Cerebellar cortex (tissue), 1 donor: ENCODE data around the gene TBX2.
"Not testable (repeated sequence)": the region's sequence is repeated elsewhere in the genome, so short reads cannot be mapped to it uniquely, and the experiment has no call there.

ENCODE experiments used
- DNase-seq: peaks from one replicate; pipeline ENCODE4 v3.0.0-alpha.2; 2015; ENCODE audit warnings: low spot score

The TBX2 gene

GRCh38 chr17:61431594-61432311 is 32.1 kb downstream of the TBX2 start:
- DNase-seq, result no peak

- DNase-seq, result no peak
These were observed 36.6 kb downstream of the TBX2 start for GRCh38 chr17:61436273-61436672.

GRCh38 chr17:61436995-61437704 is 37.5 kb downstream of the TBX2 start:
- no peak for DNase-seq

- DNase-seq, result no peak
These were observed 41.1 kb downstream of the TBX2 start for GRCh38 chr17:61440697-61441096.

- DNase-seq, result not testable (repeated sequence)
These were observed 41.9 kb downstream of the TBX2 start for GRCh38 chr17:61441507-61441906.

GRCh38 chr17:61442136-61442775 is 42.6 kb downstream of the TBX2 start:
- DNase-seq, result no peak

GRCh38 chr17:61442878-61443474 is 43.3 kb downstream of the TBX2 start:
- no peak for DNase-seq

- no peak for DNase-seq
These were observed 43.8 kb downstream of the TBX2 start for GRCh38 chr17:61443475-61443882.

- DNase-seq, result no peak
These were observed 44.4 kb downstream of the TBX2 start for GRCh38 chr17:61444075-61444474.

GRCh38 chr17:61444831-61445230 is 45.2 kb downstream of the TBX2 start:
- DNase-seq, result no peak

- no peak for DNase-seq
These were observed 47.7 kb downstream of the TBX2 start for GRCh38 chr17:61447358-61447757.

GRCh38 chr17:61448042-61448441 is 48.4 kb downstream of the TBX2 start:
- no peak for DNase-seq

GRCh38 chr17:61449140-61449539 is 49.5 kb downstream of the TBX2 start:
- DNase-seq, result not testable (repeated sequence)

- no peak for DNase-seq
These were observed 50.3 kb downstream of the TBX2 start for GRCh38 chr17:61449707-61450640.

- DNase-seq, result no peak
These were observed 51.2 kb downstream of the TBX2 start for GRCh38 chr17:61450641-61451537.

GRCh38 chr17:61451538-61452300 is 52.1 kb downstream of the TBX2 start:
- DNase-seq, result no peak

GRCh38 chr17:61452301-61453290 is 53.0 kb downstream of the TBX2 start, which contains the start of gene TBX4:
Gene TBX4 (plus strand): TSS chr17:61452422. CDS start chr17:61456491, 4,069 bp downstream.
- DNase-seq, result no peak
